Lower leg skin (tissue), 3 donors: ENCODE measurements around the gene ATE1.

Source experiments
- POLR2A ChIP-seq, 2 donors: fragments of 450-650 bp; IDR thresholded peaks; one replicate each; pipeline ENCODE4 v1.6.1; 2016 to 2017; ENCODE audit warnings: antibody characterized with exemption in 2 of 2, mild to moderate bottlenecking in 1 of 2, moderate library complexity in 1 of 2
- TF ChIP-seq, protein P1 (sequence below), 3 donors: fragments of 450-650 bp; IDR thresholded peaks; one replicate each; pipeline ENCODE4 v1.5.1; 2016; ENCODE audit warnings: antibody characterized with exemption in 3 of 3, mild to moderate bottlenecking in 3 of 3, moderate library complexity in 2 of 3

GRCh38 chr10:121935702-121936101, 7.9 kb upstream of the ATE1 start:
- TF ChIP-seq, protein P1, sequence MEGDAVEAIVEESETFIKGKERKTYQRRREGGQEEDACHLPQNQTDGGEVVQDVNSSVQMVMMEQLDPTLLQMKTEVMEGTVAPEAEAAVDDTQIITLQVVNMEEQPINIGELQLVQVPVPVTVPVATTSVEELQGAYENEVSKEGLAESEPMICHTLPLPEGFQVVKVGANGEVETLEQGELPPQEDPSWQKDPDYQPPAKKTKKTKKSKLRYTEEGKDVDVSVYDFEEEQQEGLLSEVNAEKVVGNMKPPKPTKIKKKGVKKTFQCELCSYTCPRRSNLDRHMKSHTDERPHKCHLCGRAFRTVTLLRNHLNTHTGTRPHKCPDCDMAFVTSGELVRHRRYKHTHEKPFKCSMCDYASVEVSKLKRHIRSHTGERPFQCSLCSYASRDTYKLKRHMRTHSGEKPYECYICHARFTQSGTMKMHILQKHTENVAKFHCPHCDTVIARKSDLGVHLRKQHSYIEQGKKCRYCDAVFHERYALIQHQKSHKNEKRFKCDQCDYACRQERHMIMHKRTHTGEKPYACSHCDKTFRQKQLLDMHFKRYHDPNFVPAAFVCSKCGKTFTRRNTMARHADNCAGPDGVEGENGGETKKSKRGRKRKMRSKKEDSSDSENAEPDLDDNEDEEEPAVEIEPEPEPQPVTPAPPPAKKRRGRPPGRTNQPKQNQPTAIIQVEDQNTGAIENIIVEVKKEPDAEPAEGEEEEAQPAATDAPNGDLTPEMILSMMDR (IDR thresholded peaks at IDR 0.05), result no peak
- no peak for TF ChIP-seq POLR2A (IDR thresholded peaks at IDR 0.05)
